Activated naive CD4-positive, alpha-beta T cell treated with anti-CD3 and anti-CD28 coated beads, Interleukin-2, amount 10 ng/mL, durations not matched to agents 7 days and 5 days (primary cell): ENCODE data around the gene DUS2.
"Not testable (repeated sequence)": the region's sequence is repeated elsewhere in the genome, so short reads cannot be mapped to it uniquely, and the experiment has no call there.

ENCODE experiments used
- CTCF ChIA-PET: fragments of 350-600 bp; sonication (Branson Sonifier 250); formaldehyde crosslinking; loops from one replicate; lab custom pipeline; 2021; ENCODE audit warnings: antibody characterized with exemption; lab: Charles Lee
- DNase-seq: peaks from one replicate; pipeline ENCODE4 v3.0.0-alpha.2; 2020
- H3K27ac Mint-ChIP-seq: one replicate; pipeline ENCODE4 v1.8.0; 2021; ENCODE audit warnings: mild to moderate bottlenecking, moderate library complexity, mixed read lengths
- H3K27me3 Mint-ChIP-seq: one replicate; pipeline ENCODE4 v1.8.0; 2021; ENCODE audit warnings: mild to moderate bottlenecking, mixed read lengths
- H3K36me3 Mint-ChIP-seq: one replicate; pipeline ENCODE4 v1.8.0; 2021; ENCODE audit warnings: mixed read lengths
- H3K4me1 Mint-ChIP-seq: one replicate; pipeline ENCODE4 v1.8.0; 2021; ENCODE audit warnings: mixed read lengths
- H3K4me3 Mint-ChIP-seq: one replicate; pipeline ENCODE4 v1.8.0; 2021; ENCODE audit warnings: mild to moderate bottlenecking, moderate library complexity, mixed read lengths
- H3K9me3 Mint-ChIP-seq: one replicate; pipeline ENCODE4 v1.8.0; 2021; ENCODE audit warnings: mixed read lengths

The DUS2 gene

DNA sequence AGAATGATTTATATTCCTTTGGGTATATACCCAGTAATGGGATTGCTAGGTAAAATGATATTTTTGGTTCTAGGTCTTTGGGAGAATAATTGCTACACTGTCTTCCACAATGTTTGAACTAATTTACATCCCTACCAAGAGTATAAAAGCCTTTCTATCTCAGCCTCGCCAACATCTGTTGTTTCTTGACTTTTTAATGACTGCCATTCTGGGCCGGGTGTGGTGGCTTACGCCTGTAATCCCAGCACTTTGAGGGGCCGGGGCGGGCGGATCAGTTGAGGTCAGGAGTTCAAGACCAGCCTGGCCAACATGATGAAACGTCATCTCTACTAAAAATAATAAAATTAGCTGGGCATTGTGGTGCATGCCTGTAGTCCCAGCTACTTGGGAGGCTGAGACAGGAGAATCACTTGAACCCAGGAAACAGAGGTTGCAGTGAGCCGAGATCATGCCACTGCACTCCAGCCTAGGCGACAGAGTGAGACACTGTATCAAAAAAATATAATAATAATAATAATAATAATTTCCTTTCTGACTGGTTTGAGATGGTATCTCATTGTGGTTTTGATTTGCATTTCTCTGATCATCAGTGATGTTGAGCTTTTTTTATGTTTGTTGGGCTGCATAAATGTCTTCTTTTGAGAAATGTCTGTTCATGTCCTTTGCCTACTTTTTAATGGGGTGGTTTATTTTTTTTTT is 84.3 kb downstream of the DUS2 start:
- H3K27ac Mint-ChIP-seq, CTCF ChIA-PET, H3K27me3 Mint-ChIP-seq, DNase-seq, H3K4me3 Mint-ChIP-seq: not testable (repeated sequence)
- Mint-ChIP-seq H3K36me3 (peaks cover 67% of the 10 kb centered on the region), H3K9me3 (peaks cover 42% of the 10 kb centered on the region), H3K4me1 (peaks cover 51% of the 10 kb centered on the region)

DNA sequence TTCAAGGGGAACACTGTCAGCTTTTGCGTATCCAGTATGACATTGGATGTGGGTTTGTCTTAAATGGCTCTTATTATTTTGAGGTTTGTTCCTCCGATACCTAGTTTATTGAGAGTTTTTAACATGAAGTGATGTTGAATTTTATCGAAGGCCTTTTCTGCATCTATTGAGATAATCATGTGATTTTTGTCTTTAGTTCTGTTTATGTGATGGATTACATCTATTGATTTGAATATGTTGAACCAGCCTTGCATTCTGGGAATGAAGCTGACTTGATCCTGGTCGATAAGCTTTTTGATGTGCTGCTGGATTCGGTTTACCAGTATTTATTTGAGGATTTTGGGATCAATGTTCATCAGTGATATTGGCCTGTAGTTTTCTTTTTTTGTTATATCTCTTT is 86.1 kb downstream of the DUS2 start:
- H3K9me3 Mint-ChIP-seq = peaks cover 45% of the 10 kb centered on the region
- CTCF ChIA-PET = interaction anchor here (0.8 to 1.8 kb wide), 3 partner anchors 13 to 335 kb away, joined by 3 to 4 read pairs (median 4); no protein-coding TSS in a partner anchor

DNA sequence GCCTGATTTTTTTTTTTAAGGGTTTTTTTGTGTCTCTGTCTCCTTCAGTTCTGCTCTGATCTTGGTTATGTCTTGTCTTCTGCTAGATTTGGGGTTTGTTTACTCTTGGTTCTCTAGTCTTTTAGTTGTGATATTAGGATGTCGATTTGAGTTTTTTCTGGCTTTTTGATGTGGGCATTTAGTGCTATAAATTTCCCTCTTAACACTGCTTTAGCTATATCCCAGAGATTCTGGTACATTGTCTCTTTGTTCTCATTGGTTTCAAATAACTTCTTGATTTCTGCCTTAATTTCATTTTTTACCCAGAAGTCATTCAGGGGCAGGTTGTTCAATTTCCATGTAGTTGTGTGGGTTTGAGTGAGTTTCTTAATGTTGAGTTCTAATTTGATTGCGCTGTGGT is 87.5 kb downstream of the DUS2 start:
- peaks cover 40% of the 10 kb centered on the region for H3K4me1 Mint-ChIP-seq
- H3K4me3 Mint-ChIP-seq, CTCF ChIA-PET, H3K27me3 Mint-ChIP-seq, DNase-seq, H3K27ac Mint-ChIP-seq: not testable (repeated sequence)
- H3K36me3 Mint-ChIP-seq = peaks cover 50% of the 10 kb centered on the region
- H3K9me3 Mint-ChIP-seq = peaks cover 38% of the 10 kb centered on the region

More for the DNA sequence above, 86.1 kb downstream of the DUS2 start:
- not testable (repeated sequence) for H3K4me3 Mint-ChIP-seq, H3K27me3 Mint-ChIP-seq, DNase-seq, H3K27ac Mint-ChIP-seq
- Mint-ChIP-seq H3K4me1 (peaks cover 46% of the 10 kb centered on the region), H3K36me3 (peaks cover 62% of the 10 kb centered on the region)

DNA sequence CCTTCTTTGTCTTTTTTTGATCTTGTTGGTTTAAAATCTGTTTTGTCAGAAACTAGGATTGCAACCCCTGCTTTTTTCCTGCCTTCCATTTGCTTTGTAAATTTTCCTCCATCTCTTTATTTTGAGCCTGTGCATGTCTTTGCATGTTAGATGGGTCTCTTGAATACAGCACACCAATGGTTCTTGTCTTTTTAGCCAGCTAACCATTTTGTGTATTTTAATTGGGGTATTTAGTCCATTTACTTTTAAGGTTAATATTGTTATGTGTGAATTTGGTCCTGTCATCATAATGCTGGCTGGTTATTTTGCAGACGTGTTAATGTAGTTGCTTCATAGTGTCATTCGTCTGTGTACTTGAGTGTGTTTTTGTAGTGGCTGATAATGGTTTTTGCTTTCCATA is 88.3 kb downstream of the DUS2 start:
- H3K4me3 Mint-ChIP-seq = no peak overlapping the region
- no peaks in the 10 kb centered on the region for H3K27me3 Mint-ChIP-seq
- H3K4me1 Mint-ChIP-seq = peaks cover 44% of the 10 kb centered on the region
- no peak overlapping the region for H3K27ac Mint-ChIP-seq
- DNase-seq = no peak
- H3K9me3 Mint-ChIP-seq = peaks cover 37% of the 10 kb centered on the region
- peaks cover 47% of the 10 kb centered on the region for H3K36me3 Mint-ChIP-seq
- CTCF ChIA-PET = no interaction called here

DNA sequence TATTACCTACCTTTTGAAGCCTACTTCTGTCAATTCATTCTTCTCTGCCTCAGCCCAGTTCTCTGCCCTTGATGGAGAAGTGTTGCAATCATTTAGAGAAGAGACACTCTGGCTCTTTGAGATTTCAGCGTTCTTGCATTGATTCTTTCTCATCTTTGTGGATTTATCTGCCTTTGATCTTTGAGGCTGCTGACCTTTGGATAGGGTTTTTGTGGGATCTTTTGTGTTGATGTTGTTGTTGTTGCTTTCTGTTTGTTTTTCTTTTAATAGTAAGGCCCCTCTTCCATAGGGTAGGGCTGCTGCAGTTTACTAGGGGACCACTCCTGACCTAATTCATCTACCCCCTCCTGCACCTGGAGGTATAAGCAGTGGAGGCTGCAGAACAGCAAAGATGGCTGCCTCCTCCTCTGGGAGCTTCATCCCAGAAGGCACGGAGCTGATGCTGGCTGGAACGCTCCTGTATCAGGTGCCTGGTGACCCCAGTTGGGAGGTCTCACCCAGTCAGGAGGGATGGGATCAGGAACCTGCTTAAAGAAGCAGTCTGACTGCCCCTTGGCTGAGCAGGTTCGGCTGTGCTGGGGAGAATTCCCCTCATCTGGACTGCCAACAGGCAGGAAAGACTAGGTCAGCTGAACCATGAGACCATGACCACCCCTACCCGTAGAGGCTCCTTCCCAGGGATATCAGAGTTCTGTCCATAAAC is 90.1 kb downstream of the DUS2 start:
- no peaks in the 10 kb centered on the region for H3K27me3 Mint-ChIP-seq
- peaks cover 40% of the 10 kb centered on the region for H3K36me3 Mint-ChIP-seq
- H3K27ac Mint-ChIP-seq = no peak overlapping the region
- peaks cover 42% of the 10 kb centered on the region for H3K4me1 Mint-ChIP-seq
- peaks cover 32% of the 10 kb centered on the region for H3K9me3 Mint-ChIP-seq
- no peak for DNase-seq
- CTCF ChIA-PET = interaction anchor here (1.0 kb wide), 1 partner anchor 27 kb away, joined by 3 read pairs; no protein-coding TSS in a partner anchor
- H3K4me3 Mint-ChIP-seq = no peak overlapping the region

DNA sequence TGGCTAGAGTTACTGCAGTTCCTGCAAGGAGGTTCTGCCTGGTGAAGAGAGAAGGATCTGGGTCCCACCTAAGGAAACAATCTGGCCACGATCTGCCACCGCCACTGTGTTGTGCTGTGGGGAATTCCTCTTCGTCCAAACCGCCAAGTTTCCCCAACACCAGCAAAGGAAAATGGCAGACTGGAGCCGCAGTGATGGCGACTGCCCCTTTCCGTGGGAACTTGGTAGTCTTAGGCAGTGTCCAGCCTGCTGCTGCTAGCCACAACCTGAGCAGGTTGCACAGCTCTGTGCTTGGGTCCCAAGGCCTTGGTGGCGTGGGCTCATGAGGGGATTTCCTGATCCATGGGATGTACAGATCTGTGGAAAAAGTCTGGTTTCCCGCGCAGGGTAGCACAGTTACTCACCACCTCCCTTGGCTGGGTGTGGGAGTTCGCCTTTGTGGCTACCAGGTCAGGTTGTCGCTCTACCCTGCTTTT is 90.7 kb downstream of the DUS2 start:
- DNase-seq = no peak
- no peaks in the 10 kb centered on the region for H3K27me3 Mint-ChIP-seq
- CTCF ChIA-PET = interaction anchor here (1.0 kb wide), 1 partner anchor 28 kb away, joined by 3 read pairs; no protein-coding TSS in a partner anchor
- H3K9me3 Mint-ChIP-seq = peaks cover 27% of the 10 kb centered on the region
- H3K4me3 Mint-ChIP-seq = no peak overlapping the region
- H3K4me1 Mint-ChIP-seq = peaks cover 40% of the 10 kb centered on the region
- H3K27ac Mint-ChIP-seq = no peak overlapping the region
- H3K36me3 Mint-ChIP-seq = peaks cover 34% of the 10 kb centered on the region

DNA sequence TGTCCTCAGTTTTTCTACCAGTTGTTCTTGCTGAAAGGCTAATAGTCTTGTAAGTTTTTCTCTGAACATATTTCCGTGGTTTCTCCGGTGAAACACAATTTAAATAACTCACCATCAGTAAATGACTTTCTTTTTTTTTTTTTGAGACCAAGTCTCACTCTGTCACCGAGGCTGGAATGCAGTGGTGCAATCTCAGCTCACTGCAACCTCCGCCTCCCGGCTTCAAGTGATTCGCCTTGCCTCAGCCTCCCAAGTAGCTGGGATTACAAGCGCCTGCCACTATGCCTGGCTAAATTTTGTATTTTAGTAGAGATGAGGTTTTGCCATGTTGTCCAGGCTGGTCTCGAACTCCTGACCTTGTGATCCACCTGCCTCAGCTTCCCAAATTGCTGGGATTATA is 91.9 kb downstream of the DUS2 start:
- Mint-ChIP-seq H3K9me3 (peaks cover 15% of the 10 kb centered on the region), H3K36me3 (peaks cover 28% of the 10 kb centered on the region), H3K4me1 (peaks cover 44% of the 10 kb centered on the region)
- H3K27ac Mint-ChIP-seq, H3K27me3 Mint-ChIP-seq, CTCF ChIA-PET, DNase-seq, H3K4me3 Mint-ChIP-seq: not testable (repeated sequence)

DNA sequence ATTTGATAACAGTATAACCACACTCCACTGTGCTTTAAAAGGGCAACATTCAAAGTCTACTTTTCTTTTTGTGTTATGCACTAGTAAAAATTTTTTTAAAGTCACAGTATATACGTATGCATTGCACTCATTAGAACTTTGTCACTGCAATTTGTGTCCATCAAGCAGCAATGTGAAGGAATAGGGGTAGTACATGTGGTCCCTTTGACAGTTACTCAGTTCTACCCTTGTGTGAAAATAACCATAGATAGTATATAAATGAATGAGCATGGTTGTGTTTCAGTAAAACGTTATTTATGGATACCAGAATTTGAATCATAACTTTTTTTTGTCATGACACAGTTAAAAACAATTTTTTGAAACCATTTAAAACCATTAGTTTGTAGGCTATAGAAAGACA is 92.8 kb downstream of the DUS2 start:
- Mint-ChIP-seq H3K27me3 (no peaks in the 10 kb centered on the region), H3K4me3 (no peak overlapping the region), H3K4me1 (peaks cover 40% of the 10 kb centered on the region), H3K9me3 (peaks cover 10% of the 10 kb centered on the region), H3K36me3 (peaks cover 23% of the 10 kb centered on the region), H3K27ac (no peak overlapping the region)
- no peak for DNase-seq
- CTCF ChIA-PET = no interaction called here

DNA sequence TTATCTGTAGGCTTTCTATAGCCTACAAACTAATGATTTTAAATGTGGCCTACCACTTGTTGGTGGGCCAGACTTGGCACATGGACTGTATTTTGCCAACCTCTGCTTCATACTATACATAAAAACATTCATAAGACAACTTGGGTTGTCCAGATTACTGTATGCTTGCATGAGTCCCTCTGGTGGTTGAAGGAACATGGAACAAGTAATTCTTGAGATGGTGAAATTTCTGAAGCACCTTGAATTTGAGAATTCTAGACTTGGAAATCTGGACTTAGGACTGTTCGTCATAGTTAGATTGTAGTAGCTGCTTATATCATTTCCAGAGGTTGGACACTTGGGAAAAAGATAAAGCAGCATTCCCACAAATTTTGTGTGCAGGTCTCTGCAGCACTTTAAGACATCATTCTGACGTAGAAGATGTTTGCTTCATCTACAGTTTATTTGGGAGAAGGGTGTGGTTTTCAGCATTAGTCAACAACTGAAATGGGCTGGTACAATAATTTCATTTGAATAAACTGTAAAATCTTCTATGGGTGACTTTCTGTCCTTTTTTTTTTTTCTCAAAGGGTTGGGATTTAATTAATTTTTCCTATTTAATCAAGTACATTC is 93.3 kb downstream of the DUS2 start:
- no peak overlapping the region for H3K4me3 Mint-ChIP-seq
- H3K4me1 Mint-ChIP-seq = peaks cover 39% of the 10 kb centered on the region
- H3K27me3 Mint-ChIP-seq = no peaks in the 10 kb centered on the region
- DNase-seq = no peak
- H3K27ac Mint-ChIP-seq = no peak overlapping the region
- peaks cover 18% of the 10 kb centered on the region for H3K36me3 Mint-ChIP-seq
- CTCF ChIA-PET = interaction anchor here (2.6 kb wide), 1 partner anchor 17 kb away, joined by 5 read pairs; no protein-coding TSS in a partner anchor
- peaks cover 5% of the 10 kb centered on the region for H3K9me3 Mint-ChIP-seq

DNA sequence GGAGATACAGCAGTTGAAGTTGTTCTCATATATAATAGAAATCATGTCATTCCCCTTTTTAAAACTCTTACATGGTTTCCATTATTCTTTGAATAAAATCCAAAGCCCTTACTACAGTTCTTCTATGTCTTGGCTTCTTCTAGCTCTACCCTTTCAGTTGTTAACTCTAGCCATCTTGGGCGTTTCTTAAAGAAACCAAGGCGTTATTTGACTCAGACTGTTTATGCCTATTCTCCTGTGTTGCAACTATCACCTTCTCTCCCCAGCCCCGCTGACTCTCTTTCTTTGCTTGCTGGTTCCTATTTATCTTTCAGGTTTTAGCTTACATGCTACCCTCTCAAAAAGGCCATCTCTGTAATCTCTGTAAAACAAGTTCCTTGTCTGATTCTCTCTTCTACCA is 94.8 kb downstream of the DUS2 start:
- CTCF ChIA-PET = interaction anchor here (1.1 to 2.6 kb wide), 2 partner anchors 15 to 24 kb away, joined by 3 to 5 read pairs; no protein-coding TSS in a partner anchor
- no peak overlapping the region for H3K4me3 Mint-ChIP-seq
- DNase-seq = no peak

DNA sequence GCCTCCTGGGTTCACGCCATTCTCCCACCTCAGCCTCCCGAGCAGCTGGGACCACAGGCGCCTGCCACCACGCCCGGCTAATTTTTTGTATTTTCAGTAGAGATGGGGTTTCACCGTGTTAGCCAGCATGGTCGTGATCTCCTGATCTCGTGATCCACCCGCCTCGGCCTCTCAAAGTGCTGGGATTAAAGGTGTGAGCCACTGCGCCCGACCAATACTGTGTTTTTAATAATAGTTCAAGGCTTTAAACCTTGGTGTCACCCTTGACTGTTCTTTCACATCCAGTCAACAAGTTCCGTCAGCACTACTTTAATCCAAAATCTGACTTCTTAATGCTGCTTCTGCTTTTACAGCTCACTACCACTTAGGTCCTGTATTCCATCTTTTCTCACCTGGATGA is 95.9 kb downstream of the DUS2 start:
- CTCF ChIA-PET = interaction anchor here (0.7 to 0.9 kb wide), 2 partner anchors 26 to 895 kb away, joined by 3 to 4 read pairs; no protein-coding TSS in a partner anchor
- not testable (repeated sequence) for H3K27ac Mint-ChIP-seq, H3K27me3 Mint-ChIP-seq, DNase-seq, H3K9me3 Mint-ChIP-seq, H3K4me3 Mint-ChIP-seq
- H3K36me3 Mint-ChIP-seq = peaks cover 18% of the 10 kb centered on the region
- peaks cover 40% of the 10 kb centered on the region for H3K4me1 Mint-ChIP-seq

More for the DNA sequence above, 94.8 kb downstream of the DUS2 start:
- Mint-ChIP-seq H3K27ac (no peak overlapping the region), H3K36me3 (peaks cover 21% of the 10 kb centered on the region), H3K27me3 (no peaks in the 10 kb centered on the region), H3K4me1 (peaks cover 44% of the 10 kb centered on the region), H3K9me3 (no peaks in the 10 kb centered on the region)

DNA sequence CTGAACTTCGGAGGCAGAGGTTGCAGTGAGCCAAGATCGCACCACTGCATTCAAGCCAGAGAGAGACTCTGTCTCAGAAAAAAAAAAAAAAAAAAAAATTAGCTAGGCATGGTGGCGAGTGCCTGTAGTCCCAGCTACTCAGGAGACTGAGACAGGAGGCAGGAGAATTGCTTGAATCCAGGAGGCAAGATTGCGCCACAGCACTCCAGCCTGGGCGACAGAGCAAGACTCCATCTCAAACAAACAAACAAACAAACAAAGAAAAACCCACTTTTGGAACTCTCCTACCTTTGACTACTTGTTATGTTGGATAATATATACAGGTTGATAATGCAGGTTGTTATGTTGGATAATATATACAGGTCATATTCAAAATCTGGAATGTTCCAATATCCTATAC is 97.4 kb downstream of the DUS2 start:
- CTCF ChIA-PET = interaction anchor here (1.0 kb wide), 1 partner anchor 27 kb away, joined by 3 read pairs; no protein-coding TSS in a partner anchor
- not testable (repeated sequence) for H3K9me3 Mint-ChIP-seq, H3K27ac Mint-ChIP-seq, DNase-seq, H3K4me3 Mint-ChIP-seq, H3K27me3 Mint-ChIP-seq
- Mint-ChIP-seq H3K4me1 (peaks cover 39% of the 10 kb centered on the region), H3K36me3 (peaks cover 21% of the 10 kb centered on the region)

DNA sequence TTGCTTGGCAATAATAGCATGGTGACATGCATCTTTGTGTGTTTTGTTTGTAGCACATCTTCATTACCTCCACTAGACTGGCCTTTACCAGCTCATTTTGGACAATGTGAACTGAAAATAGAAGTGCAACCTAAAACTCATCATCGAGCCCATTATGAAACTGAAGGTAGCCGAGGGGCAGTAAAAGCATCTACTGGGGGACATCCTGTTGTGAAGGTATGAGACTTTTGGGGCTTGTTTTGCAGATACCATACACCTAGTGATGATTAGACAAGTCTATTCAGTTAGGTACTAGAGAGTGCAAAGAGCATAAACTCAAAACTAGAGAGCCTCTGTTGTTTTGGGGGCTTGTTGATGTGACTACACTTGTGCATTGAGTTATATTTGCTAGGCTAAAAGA is 103.3 kb downstream of the DUS2 start:
- Mint-ChIP-seq H3K27ac (no peak overlapping the region), H3K9me3 (no peaks in the 10 kb centered on the region), H3K4me3 (no peak overlapping the region), H3K36me3 (peaks cover 43% of the 10 kb centered on the region), H3K27me3 (no peaks in the 10 kb centered on the region), H3K4me1 (peaks cover 34% of the 10 kb centered on the region)
- CTCF ChIA-PET = no interaction called here
- no peak for DNase-seq
